A549 (cell line): Measurements from ENCODE around the gene ELP5. TPM values are rescaled to one million over a fixed set of nuclear protein-coding genes. Genes with fewer than 3 reads are reported as not detected.

Experiments used
- ATAC-seq, 2 experiments: fragments of 200-7000 bp in 1 of 2; fragments of >200 bp in 1 of 2; cut with Nextera tagmentation in 1 of 2; cut with Tn5 transposase in 1 of 2; 3 replicates each; pipeline versions ENCODE4 v1.8.0 to v1.9.1; 2018 to 2020; ENCODE audit warnings: mild to moderate bottlenecking in 1 of 2, moderate library complexity in 1 of 2
- CTCF ChIA-PET: fragments of 300-600 bp; sonication (Branson Sonifier 250); formaldehyde crosslinking; extraction: SDS; loops from one replicate; lab custom pipeline; 2021; ENCODE audit warnings: antibody characterized with exemption, inconsistent platforms; lab: Yijun Ruan, JAX
- POLR2A ChIA-PET: fragments of 350-600 bp; formaldehyde crosslinking; extraction: SDS; loops from one replicate; lab custom pipeline; 2021; ENCODE audit warnings: antibody characterized with exemption, inconsistent platforms; lab: Yijun Ruan, JAX
- DNase-seq, 2 experiments: peaks; one replicate each; pipeline versions ENCODE4 v3.0.0 to v3.0.0-alpha.2; 2011 to 2016; ENCODE audit warnings: low read depth in 1 of 2, low spot score in 1 of 2
- FAIRE-seq: peaks from 2 replicates; lab custom pipeline; 2011; peaks lifted over from hg19 to GRCh38; lab: Jason Lieb, UNC
- H3K27ac ChIP-seq, 2 experiments: fragments of >200 bp; sonication (Bioruptor Twin); formaldehyde crosslinking; 3 replicates each; pipeline ENCODE4 v1.5.1; 2016 to 2017
- H3K4me1 ChIP-seq: fragments of >200 bp; sonication (Bioruptor Twin); formaldehyde crosslinking; 3 replicates; pipeline ENCODE4 v1.6.1; 2016
- H3K4me2 ChIP-seq: fragments of >200 bp; sonication (Bioruptor Twin); formaldehyde crosslinking; 3 replicates; pipeline ENCODE4 v1.6.1; 2016
- H3K4me3 ChIP-seq: fragments of >200 bp; sonication (Bioruptor Twin); formaldehyde crosslinking; 3 replicates; pipeline ENCODE4 v1.5.1; 2016
- H3K9me3 ChIP-seq: fragments of >200 bp; sonication (Bioruptor Twin); formaldehyde crosslinking; 3 replicates; pipeline ENCODE4 v1.6.1; 2016
- BHLHE40 ChIP-seq: IDR thresholded peaks from 2 replicates; pipeline ENCODE4 v1.6.1; 2012; ENCODE audit warnings: low read depth, low read length, inconsistent platforms
- CBX2 ChIP-seq: fragments of 200-600 bp; sonication (generic); IDR thresholded peaks from 2 replicates; pipeline ENCODE4 v1.6.1; 2016; ENCODE audit warnings: low read depth, mild to moderate bottlenecking, borderline replicate concordance
- CBX8 ChIP-seq: fragments of 200-600 bp; sonication (generic); IDR thresholded peaks from 2 replicates; pipeline ENCODE4 v1.6.1; 2016
- EHF ChIP-seq: fragments of 250-450 bp; sonication (Bioruptor Pico); IDR thresholded peaks from 2 replicates; pipeline ENCODE4 v1.5.0; 2020; ENCODE audit warnings: mild to moderate bottlenecking
- EP300 ChIP-seq, 2 experiments: fragments of >200 bp; sonication (Bioruptor Twin); formaldehyde crosslinking; IDR thresholded peaks; 2 replicates in 1 of 2; 3 replicates in 1 of 2; pipeline ENCODE4 v1.6.1; 2016 to 2017
- ESRRA ChIP-seq: fragments of 150-350 bp; IDR thresholded peaks from 2 replicates; pipeline ENCODE4 v1.6.1; 2014; ENCODE audit warnings: mild to moderate bottlenecking, low read length, borderline replicate concordance
- FOXS1 ChIP-seq: fragments of 250-450 bp; sonication (Bioruptor Pico); IDR thresholded peaks from 2 replicates; pipeline ENCODE4 v1.5.0; 2020; ENCODE audit warnings: mild to moderate bottlenecking, moderate library complexity
- HDAC2 ChIP-seq: fragments of 200-600 bp; sonication (generic); IDR thresholded peaks from 2 replicates; pipeline ENCODE4 v1.6.1; 2016
- HOXB13 ChIP-seq: fragments of 250-450 bp; sonication (Bioruptor Pico); IDR thresholded peaks from 2 replicates; pipeline ENCODE4 v1.5.0; 2020; ENCODE audit warnings: low read depth, mild to moderate bottlenecking, moderate library complexity
- KDM1A ChIP-seq: fragments of 200-600 bp; sonication (generic); IDR thresholded peaks from 2 replicates; pipeline ENCODE4 v1.6.1; 2016; ENCODE audit warnings: low read depth, mild to moderate bottlenecking
- MYC ChIP-seq: IDR thresholded peaks from 2 replicates; pipeline ENCODE4 v1.6.1; 2012; ENCODE audit warnings: mild to moderate bottlenecking, inconsistent platforms, low read length, improper control_type of control experiment, borderline replicate concordance
- NFE2L2 ChIP-seq: fragments of 150-350 bp; conservative IDR thresholded peaks from 2 replicates; pipeline ENCODE4 v1.6.1; 2014; ENCODE audit warnings: low read length
- POLR2AphosphoS2 ChIP-seq: conservative IDR thresholded peaks from 2 replicates; pipeline ENCODE4 v1.6.1; 2012; ENCODE audit warnings: low read length, improper control_type of control experiment, inconsistent platforms
- RAD21 ChIP-seq, 2 experiments: fragments of >200 bp in 1 of 2; sonication (Bioruptor Twin) in 1 of 2; formaldehyde crosslinking in 1 of 2; IDR thresholded peaks in 1 of 2; conservative IDR thresholded peaks in 1 of 2; 2 replicates in 1 of 2; 3 replicates in 1 of 2; pipeline ENCODE4 v1.6.1; 2012 to 2018; ENCODE audit warnings: inconsistent platforms in 1 of 2
- RCOR1 ChIP-seq: fragments of 150-350 bp; IDR thresholded peaks from 2 replicates; pipeline ENCODE4 v1.6.1; 2014; ENCODE audit warnings: antibody characterized with exemption, low read length, low read depth
- RFX5 ChIP-seq: fragments of 450-650 bp; IDR thresholded peaks from 2 replicates; pipeline ENCODE4 v1.7.1; 2014; ENCODE audit warnings: antibody characterized with exemption, mild to moderate bottlenecking, moderate library complexity
- SREBF2 ChIP-seq: fragments of 450-650 bp; IDR thresholded peaks from 2 replicates; pipeline ENCODE4 v1.6.1; 2014; ENCODE audit warnings: mild to moderate bottlenecking, moderate library complexity
- TFCP2L1 ChIP-seq: fragments of 250-450 bp; sonication (Bioruptor Pico); IDR thresholded peaks from 2 replicates; pipeline ENCODE4 v1.5.0; 2021; ENCODE audit warnings: mild to moderate bottlenecking
- WGBS: methylation state at CpG from one replicate; pipeline ENCODE4 v1.1.6; 2017; ENCODE audit errors: missing lambda C conversion rate; 5-methylcytosine and 5-hydroxymethylcytosine counted together
- polyA plus RNA-seq, 4 experiments: library from polyadenylated mRNA; depleted of rRNA in 3 of 4; stranded (reverse); fragments of >200 nt; fragmentation: RNase III in 1 of 4; extraction: RNeasy Plus Mini Kit Qiagen cat#74134 plus additional on column Dnase treatment in 1 of 4; gene quantifications; 2 replicates in 3 of 4; 3 replicates in 1 of 4; pipeline ENCODE4 v1.2.3, GENCODE V29; 2011 to 2017
- TF ChIP-seq, protein P1 (sequence below): IDR thresholded peaks from 2 replicates; pipeline ENCODE4 v1.6.1; 2012
- TF ChIP-seq, protein P2 (sequence below): fragments of >200 bp; sonication (Bioruptor Twin); formaldehyde crosslinking; IDR thresholded peaks from 2 replicates; pipeline ENCODE4 v1.6.1; 2016
- TF ChIP-seq, protein P3 (sequence below): fragments of 150-350 bp; IDR thresholded peaks from 2 replicates; pipeline ENCODE4 v1.6.1; 2014; ENCODE audit warnings: low read depth, mild to moderate bottlenecking, low read length
- TF ChIP-seq, protein P4 (sequence below): IDR thresholded peaks from 2 replicates; pipeline ENCODE4 v1.6.1; 2012; ENCODE audit warnings: low read depth, borderline replicate concordance

The ELP5 gene
- polyA plus RNA-seq, 2 of the 4 experiments (the other 2 are of a cell fraction), result 92.1 to 133 TPM

DNA sequence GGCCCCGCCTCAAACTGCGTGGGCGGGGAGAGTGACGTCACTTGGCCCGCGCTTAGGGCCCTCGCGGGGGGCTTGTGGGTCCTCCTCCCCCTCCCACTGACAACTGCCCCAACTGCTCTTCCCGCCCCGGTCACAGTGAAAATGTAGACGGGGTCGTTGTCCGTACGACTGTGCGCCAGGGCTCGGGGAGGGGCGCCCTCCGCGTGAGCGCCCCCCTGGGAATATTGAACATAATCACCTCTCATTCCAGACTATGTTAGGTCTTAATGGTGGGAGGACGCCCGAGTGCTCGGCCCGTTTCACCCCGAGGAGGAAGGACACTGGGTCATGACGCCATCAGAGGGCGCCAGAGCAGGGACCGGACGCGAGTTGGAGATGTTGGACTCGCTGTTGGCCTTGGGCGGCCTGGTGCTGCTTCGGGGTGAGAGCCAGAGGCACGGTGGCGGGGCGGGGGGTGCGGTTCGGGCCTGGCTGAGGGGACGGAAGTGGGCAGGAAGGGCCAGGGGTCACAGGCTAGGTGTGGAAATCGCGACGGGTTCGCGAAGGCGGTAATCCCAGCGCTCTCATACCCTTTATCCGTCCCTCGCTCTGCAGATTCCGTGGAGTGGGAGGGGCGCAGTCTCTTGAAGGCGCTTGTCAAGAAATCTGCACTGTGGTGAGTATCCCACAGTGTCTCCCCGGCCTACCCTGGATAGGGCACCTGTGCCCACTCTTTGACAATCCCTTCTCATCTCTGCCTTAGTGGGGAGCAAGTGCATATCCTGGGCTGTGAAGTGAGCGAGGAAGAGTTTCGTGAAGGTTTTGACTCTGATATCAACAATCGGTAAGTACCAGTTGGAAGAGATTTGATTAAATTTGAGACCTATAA, at the start of gene ELP5 (continued):
- TF ChIP-seq, protein P1, sequence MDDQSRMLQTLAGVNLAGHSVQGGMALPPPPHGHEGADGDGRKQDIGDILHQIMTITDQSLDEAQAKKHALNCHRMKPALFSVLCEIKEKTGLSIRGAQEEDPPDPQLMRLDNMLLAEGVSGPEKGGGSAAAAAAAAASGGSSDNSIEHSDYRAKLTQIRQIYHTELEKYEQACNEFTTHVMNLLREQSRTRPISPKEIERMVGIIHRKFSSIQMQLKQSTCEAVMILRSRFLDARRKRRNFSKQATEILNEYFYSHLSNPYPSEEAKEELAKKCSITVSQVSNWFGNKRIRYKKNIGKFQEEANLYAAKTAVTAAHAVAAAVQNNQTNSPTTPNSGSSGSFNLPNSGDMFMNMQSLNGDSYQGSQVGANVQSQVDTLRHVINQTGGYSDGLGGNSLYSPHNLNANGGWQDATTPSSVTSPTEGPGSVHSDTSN, result 0 out of 2 replicates have a peak, but pooled peaks have one; percentile 16
- TF ChIP-seq RAD21 (conservative IDR thresholded peaks at IDR 0.05 in 1 of 2, IDR thresholded peaks at IDR 0.05 in 1 of 2) (peak; percentile 31 to 56; a peak in 4 of 5 replicates), EHF (no peak)

DNA sequence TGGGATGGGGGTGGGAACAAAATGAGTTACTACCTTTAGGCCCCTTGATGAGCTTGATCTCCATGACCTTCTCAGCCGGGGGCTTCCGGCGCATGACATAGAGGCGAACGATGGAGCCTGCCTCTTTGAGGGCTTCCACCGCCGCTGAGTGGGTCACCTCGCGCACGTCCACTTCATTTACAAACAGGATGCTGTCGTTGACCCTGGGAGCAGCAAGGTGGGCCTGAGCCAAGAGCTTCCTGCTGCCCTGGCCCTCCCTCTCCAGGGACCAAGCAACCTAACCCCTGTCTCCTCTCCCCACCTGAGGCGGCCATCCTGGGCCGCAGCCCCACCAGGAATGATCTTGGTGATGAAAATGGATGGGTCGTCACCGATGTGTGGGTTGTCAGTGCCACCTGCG, 48.6 kb upstream of the ELP5 start:
- TF ChIP-seq HDAC2 (no peak), CBX8 (no peak), FOXS1 (CRISPR knock-in tag) (no peak), BHLHE40 (no peak), SREBF2 (no peak), TFCP2L1 (CRISPR knock-in tag) (no peak)
- Histone ChIP-seq H3K27ac (no peak overlapping the region), H3K4me3 (no peak overlapping the region), H3K9me3 (no peaks in the 10 kb centered on the region), H3K4me2 (no peak overlapping the region), H3K4me1 (peaks cover 12% of the 10 kb centered on the region)
- FAIRE-seq, result no peak
- ChIA-PET POLR2A (no interaction called here), CTCF (interaction anchor here (1.2 to 2.8 kb wide), 4 partner anchors 11 to 158 kb away, joined by 3 to 12 read pairs (median 10); no protein-coding TSS in a partner anchor)
- WGBS, result 99% methylated on average over 16 of the region's 16 CpGs
- DNase-seq, result no peak
- no peak for ATAC-seq

DNA sequence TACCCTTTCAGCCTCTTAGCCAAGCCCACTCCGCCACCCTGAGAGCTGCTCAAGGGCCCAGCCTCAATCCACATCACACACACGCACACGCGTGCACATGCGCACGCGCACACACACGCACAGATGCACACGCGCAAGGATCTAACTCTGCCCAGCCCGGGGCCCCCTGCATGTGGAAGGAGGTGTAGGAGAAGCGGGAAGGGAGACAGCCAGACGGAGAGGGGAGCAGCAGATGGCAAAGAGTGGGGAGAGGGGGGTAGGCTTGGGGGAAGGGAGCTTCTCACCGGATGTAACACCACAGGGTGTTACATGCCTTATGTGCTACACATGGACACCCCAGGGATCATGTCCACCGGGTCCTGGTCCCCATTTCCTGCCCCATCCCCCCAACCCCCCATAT, 47.7 kb upstream of the ELP5 start:
- CTCF ChIA-PET, result interaction anchor here (2.0 to 2.8 kb wide), 2 partner anchors 10 to 159 kb away, joined by 9 to 10 read pairs; no protein-coding TSS in a partner anchor
- ATAC-seq (peak; percentile 10 to 15; a peak in 5 of 6 replicates), FAIRE-seq (no peak), DNase-seq (no peak)
- Histone ChIP-seq H3K4me2 (peak overlapping the region; percentile 84), H3K9me3 (no peaks in the 10 kb centered on the region), H3K4me3 (peak overlapping the region; percentile 52)
- POLR2A ChIA-PET, result no interaction called here
- 89% methylated on average over 15 of the region's 15 CpGs for whole genome bisulfite sequencing
- TF ChIP-seq MYC, result no peak
- no peak for TF ChIP-seq ESRRA
- TF ChIP-seq, protein P2, sequence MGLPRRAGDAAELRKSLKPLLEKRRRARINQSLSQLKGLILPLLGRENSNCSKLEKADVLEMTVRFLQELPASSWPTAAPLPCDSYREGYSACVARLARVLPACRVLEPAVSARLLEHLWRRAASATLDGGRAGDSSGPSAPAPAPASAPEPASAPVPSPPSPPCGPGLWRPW, result no peak
- no peak for TF ChIP-seq RFX5
- no peak for TF ChIP-seq CBX2
- TF ChIP-seq HOXB13 (CRISPR knock-in tag), result no peak
- no peak for TF ChIP-seq RCOR1
- no peak for TF ChIP-seq NFE2L2
- TF ChIP-seq, protein P3, sequence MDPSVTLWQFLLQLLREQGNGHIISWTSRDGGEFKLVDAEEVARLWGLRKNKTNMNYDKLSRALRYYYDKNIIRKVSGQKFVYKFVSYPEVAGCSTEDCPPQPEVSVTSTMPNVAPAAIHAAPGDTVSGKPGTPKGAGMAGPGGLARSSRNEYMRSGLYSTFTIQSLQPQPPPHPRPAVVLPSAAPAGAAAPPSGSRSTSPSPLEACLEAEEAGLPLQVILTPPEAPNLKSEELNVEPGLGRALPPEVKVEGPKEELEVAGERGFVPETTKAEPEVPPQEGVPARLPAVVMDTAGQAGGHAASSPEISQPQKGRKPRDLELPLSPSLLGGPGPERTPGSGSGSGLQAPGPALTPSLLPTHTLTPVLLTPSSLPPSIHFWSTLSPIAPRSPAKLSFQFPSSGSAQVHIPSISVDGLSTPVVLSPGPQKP, result no peak
- no peak for TF ChIP-seq POLR2AphosphoS2
- TF ChIP-seq EP300 (IDR thresholded peaks at IDR 0.05), result no peak
- TF ChIP-seq, protein P1, result no peak
- TF ChIP-seq, protein P4, sequence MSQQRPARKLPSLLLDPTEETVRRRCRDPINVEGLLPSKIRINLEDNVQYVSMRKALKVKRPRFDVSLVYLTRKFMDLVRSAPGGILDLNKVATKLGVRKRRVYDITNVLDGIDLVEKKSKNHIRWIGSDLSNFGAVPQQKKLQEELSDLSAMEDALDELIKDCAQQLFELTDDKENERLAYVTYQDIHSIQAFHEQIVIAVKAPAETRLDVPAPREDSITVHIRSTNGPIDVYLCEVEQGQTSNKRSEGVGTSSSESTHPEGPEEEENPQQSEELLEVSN, result no peak
- no peak for TF ChIP-seq KDM1A
- TF ChIP-seq, all 56 proteins: peak for 0
- peak overlapping the region; percentile 82 to 85 for H3K27ac ChIP-seq
- H3K4me1 ChIP-seq, result peaks cover 12% of the 10 kb centered on the region
